ENCODE results near the gene ARFIP1.
"Not testable (repeated sequence)": the region's sequence is repeated elsewhere in the genome, so short reads cannot be mapped to it uniquely, and the experiment has no call there.

ARFIP1 gene

GRCh38 chr4:152785639-152786615 lies 6.2 kb downstream of the ARFIP1 start:
- no peak for DNase-seq (ENCODE audit: low spot score)

DNA sequence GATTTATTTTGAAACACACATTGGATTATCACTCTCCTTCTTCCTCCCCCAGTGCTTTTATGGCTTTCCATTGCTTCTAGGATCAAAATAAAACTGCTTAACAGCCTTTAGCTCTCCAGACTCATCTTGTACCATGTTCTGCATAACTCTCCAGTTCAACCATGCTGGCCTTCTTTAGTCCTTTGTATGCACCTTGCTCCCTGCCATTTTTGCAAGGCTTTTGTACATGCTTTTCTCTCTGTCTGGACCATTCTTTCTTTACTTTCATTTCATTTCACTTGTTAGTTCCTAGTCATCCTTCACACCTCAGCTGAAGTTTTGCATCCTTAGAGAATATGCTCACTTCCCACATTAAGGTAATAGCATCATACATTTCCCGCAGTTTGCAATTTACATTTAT lies 6.9 kb downstream of the ARFIP1 start:
- DNase-seq (ENCODE audit: low spot score) = no peak

GRCh38 chr4:152795891-152796290 lies 16.1 kb downstream of the ARFIP1 start:
- no peak for DNase-seq (ENCODE audit: low spot score)

GRCh38 chr4:152803541-152803940 lies 23.8 kb downstream of the ARFIP1 start:
- no peak for DNase-seq (ENCODE audit: low spot score)

DNA sequence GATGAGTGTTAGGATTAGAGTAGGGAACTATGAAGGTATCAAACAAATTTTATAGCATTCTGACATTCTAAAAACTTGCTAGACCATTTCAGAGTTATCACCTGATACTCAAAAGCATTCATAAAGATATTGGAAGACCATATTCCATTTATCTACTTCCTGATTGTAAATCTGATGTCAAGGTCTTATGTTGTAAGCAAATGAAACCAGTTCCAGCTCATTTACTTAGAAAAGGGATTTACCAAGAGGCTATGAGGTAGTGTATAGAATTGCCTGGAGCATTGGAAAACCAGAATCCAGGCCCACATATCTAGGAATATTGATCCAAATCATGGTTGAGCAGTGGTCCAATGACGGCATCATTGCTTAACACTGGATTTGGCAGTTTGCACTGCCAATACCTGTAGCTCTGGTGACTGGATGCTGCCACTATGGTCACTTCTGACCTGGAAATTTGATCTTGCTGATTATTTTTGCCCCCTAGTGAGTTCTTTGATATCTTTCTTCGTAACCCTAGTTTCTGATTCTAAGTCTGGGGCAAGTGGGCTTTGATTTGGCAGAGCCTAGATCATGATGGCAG lies 25.4 kb downstream of the ARFIP1 start:
- DNase-seq (ENCODE audit: low spot score) = no peak

- no peak for DNase-seq (ENCODE audit: low spot score)
These were observed 26.1 kb downstream of the ARFIP1 start for GRCh38 chr4:152805818-152806217.

DNA sequence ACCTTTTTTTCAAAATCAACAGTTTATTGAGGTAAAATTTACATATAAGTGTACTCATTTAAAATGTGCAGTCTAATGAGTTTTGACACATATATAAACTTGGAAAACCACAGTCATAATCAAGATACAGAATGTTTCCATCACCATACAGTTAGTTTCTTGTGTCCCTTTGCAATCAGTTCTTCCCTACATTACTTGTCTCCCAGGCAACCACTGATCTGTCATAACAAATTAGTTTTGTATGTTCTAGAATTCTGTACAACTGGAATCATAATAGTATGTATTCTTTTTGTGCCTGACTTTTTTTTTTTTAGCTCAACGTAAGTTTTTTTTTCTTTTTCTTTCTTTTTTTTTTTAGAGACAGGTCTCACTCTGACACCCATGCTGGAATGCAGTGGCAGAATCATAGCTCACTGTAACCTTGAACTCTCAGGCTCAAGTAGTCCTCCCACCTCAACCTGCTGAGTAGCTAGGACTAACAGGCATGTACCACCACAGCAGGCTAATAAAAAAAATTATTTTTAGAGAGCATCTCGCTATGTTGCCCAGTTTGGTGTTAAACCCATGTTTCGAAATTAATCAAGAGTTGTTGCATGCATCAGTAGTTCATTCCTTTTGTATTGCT lies 26.9 kb downstream of the ARFIP1 start:
- no peak for DNase-seq (ENCODE audit: low spot score)

DNA sequence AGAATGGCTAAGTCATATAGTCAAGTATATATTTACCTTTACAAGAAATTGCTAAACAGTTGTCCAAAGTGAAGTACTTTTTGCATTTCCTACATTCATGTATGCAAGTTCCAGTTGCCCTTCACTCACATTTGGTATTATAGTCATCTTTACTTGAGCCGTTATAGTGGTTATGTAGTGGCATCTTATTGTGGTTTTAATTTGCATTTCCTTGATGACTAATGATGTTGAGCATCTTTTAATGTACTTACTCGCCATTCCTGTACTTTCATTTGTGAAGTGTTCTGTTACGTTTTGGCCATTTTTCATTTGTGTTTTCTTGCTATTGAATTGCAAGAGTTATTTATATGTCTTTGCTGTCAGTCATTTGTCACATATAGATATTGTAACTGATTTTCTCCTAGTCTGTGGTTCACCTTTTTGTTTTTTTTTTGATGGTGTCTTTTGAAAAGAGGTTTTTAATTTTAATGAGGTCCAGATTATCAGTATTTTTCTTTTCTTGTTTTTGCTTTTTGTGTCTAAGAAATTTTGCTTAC lies 27.6 kb downstream of the ARFIP1 start:
- peak; percentile 31 for DNase-seq (ENCODE audit: low spot score)

GRCh38 chr4:152808670-152809069 lies 28.9 kb downstream of the ARFIP1 start:
- no peak for DNase-seq (ENCODE audit: low spot score)

- DNase-seq (ENCODE audit: low spot score) = no peak
These were observed 31.0 kb downstream of the ARFIP1 start for GRCh38 chr4:152810715-152811287.

DNA sequence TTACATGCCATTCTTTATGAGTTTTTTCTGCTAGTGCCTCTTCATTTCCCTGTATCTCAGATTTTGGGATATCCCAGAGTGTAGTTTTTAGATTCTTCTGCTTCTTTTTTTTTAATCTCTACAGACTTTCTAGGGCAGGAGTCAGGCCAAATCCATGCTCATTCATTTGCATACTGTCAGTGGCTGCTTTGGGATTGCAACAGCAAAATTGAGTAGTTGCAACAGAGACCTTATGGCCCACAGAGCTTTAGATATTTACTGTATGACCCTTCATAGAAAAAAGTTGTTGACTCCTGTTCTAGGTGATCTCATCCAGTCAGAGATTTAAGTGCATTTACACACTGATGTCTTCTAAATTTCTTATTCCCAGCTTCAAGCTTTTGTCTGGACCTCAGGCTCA lies 35.3 kb downstream of the ARFIP1 start:
- DNase-seq (ENCODE audit: low spot score) = no peak

GRCh38 chr4:152817331-152817730 lies 37.6 kb downstream of the ARFIP1 start:
- DNase-seq (ENCODE audit: low spot score) = no peak

DNA sequence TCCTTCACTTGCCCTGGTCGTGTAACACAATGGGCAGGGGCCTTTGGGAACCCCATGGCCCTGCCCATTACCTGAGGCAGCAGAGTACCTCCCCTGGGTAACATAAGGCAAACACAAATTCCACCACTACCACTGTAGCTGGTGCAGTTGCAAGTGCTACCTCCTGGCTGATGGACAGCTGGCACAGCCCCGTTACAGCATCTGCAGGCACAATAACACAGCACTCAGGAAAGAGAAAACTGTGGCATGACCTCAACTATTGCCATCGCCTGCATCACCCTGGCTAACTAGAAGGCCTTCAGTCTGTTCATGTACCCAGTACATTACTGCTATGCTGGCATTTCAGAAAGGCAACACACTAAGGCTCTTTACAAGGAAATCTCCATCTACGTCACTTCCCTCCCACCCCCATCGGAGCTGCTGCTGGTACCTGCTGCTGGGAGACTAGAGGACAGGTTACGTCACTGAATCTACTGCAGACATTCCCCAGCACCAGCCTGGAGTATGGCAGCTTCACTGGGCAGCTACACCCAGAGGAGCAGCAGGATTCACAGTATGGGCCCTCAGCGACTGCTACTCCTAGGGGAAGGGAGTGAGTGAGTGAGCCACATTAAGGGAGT lies 39.4 kb downstream of the ARFIP1 start:
- no peak for DNase-seq (ENCODE audit: low spot score)

DNA sequence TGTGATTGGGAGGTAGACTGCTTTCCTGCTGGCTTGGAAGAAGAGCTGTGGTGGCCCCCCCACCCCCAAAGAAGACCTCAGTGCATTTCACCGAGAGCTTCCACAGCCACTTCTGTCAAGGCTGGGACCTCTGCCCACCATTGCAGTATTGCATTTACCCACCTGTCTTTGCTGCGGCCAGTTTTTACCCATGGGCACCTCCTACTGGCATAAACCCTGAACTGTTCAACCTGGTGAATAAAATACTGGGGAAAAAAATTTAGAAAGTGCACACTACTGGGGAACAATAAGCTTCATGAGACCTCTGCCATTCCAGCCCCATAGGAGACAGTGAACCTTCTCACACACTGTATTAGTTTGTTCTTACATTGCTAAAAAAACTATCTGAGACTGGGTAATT lies 40.3 kb downstream of the ARFIP1 start:
- DNase-seq (ENCODE audit: low spot score) = no peak

DNA sequence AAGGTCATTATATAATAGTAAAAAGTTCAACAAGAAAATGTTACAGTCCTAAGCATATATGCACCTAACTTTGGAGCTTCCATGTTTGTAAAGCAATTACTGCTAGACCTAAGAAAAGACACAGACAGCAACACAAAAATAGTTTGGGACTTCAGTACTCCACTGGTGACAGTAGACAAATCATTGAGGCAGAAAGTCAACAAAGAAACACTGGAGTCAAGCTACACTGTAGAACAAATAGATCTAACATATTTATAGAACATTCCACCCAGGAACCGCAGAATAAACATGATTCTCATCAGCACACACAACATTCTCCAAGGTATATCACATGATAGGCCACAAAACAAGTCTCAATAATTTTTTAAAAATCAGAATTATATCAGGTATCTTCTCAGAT lies 42.6 kb downstream of the ARFIP1 start:
- DNase-seq (ENCODE audit: low spot score) = no peak

GRCh38 chr4:152824561-152824960 lies 44.8 kb downstream of the ARFIP1 start:
- DNase-seq (ENCODE audit: low spot score) = no peak

- no peak for DNase-seq (ENCODE audit: low spot score)
These were observed 45.6 kb downstream of the ARFIP1 start for GRCh38 chr4:152825336-152825735.

- no peak for DNase-seq (ENCODE audit: low spot score)
These were observed 48.4 kb downstream of the ARFIP1 start for GRCh38 chr4:152828122-152828521.

DNA sequence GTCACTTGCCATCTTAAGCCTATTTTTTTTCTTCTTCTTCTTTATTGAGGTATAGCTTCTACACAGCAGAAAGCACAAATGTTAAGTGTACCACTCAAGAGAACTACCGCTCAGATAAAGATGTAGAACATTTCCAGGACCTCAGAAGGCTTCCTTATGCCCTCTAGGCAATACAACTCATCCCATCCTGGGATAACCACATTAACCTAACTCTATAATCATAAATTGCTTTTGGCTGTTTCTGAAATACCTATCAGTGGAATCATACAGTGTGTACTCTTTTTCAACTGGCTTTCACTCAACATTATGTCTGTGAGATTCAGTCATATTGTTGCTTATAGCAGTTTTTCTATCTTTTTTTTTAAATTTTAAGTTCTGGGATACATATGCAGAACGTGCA lies 51.7 kb downstream of the ARFIP1 start:
- DNase-seq (ENCODE audit: low spot score) = no peak

- DNase-seq (ENCODE audit: low spot score) = no peak
These were observed 57.2 kb downstream of the ARFIP1 start for GRCh38 chr4:152836936-152837335.

- DNase-seq (ENCODE audit: low spot score) = not testable (repeated sequence)
These were observed 60.0 kb downstream of the ARFIP1 start for GRCh38 chr4:152839729-152840128.

Measured in CD4-positive, alpha-beta T cell treated with Interleukin-15 for 4 hours (primary cell).